ENCODE results near the gene CRYGB.
A peak's percentile ranks its signal among the peaks of the same experiment; 100 is the strongest.

Gene CRYGB

GRCh38 chr2:208146006-208146405, at the start of gene CRYGB:
Gene CRYGB, minus strand, starts transcription at chr2:208146158. Its CDS starts 38 bp downstream, at chr2:208146120.
- DNase-seq (ENCODE audit: low spot score), result no peak

GRCh38 chr2:208195531-208195930, 49.6 kb upstream of the CRYGB start:
- DNase-seq (ENCODE audit: low spot score), result no peak

- no peak for DNase-seq (ENCODE audit: low spot score)
Observed at GRCh38 chr2:208192611-208193236, 46.8 kb upstream of the CRYGB start.

GRCh38 chr2:208189810-208190503, 44.0 kb upstream of the CRYGB start, which contains the start of gene C2orf80:
Gene C2orf80, minus strand, starts transcription at chr2:208190030. Its CDS starts 3,044 bp downstream, at chr2:208186986.
- DNase-seq (ENCODE audit: low spot score), result no peak

GRCh38 chr2:208189069-208189809, 43.3 kb upstream of the CRYGB start:
- no peak for DNase-seq (ENCODE audit: low spot score)

GRCh38 chr2:208186893-208187292, 40.9 kb upstream of the CRYGB start:
- no peak for DNase-seq (ENCODE audit: low spot score)

GRCh38 chr2:208186465-208186864, 40.5 kb upstream of the CRYGB start:
- no peak for DNase-seq (ENCODE audit: low spot score)

- no peak for DNase-seq (ENCODE audit: low spot score)
Observed at GRCh38 chr2:208183972-208184705, 38.2 kb upstream of the CRYGB start.

GRCh38 chr2:208183526-208183925, 37.6 kb upstream of the CRYGB start:
- DNase-seq (ENCODE audit: low spot score), result no peak

- no peak for DNase-seq (ENCODE audit: low spot score)
Observed at GRCh38 chr2:208182835-208183234, 36.9 kb upstream of the CRYGB start.

GRCh38 chr2:208179028-208179609, 33.2 kb upstream of the CRYGB start:
- no peak for DNase-seq (ENCODE audit: low spot score)

- no peak for DNase-seq (ENCODE audit: low spot score)
Observed at GRCh38 chr2:208175840-208176153, 29.8 kb upstream of the CRYGB start.

GRCh38 chr2:208175069-208175839, 29.3 kb upstream of the CRYGB start:
- DNase-seq (ENCODE audit: low spot score), result peak; percentile 82

- DNase-seq (ENCODE audit: low spot score), result no peak
Observed at GRCh38 chr2:208174144-208174543, 28.2 kb upstream of the CRYGB start.

GRCh38 chr2:208172125-208172524, 26.2 kb upstream of the CRYGB start:
- no peak for DNase-seq (ENCODE audit: low spot score)

- no peak for DNase-seq (ENCODE audit: low spot score)
Observed at GRCh38 chr2:208164951-208165755, 19.2 kb upstream of the CRYGB start.

- no peak for DNase-seq (ENCODE audit: low spot score)
Observed at GRCh38 chr2:208163489-208163888, 17.5 kb upstream of the CRYGB start, which contains the start of gene CRYGA. Gene CRYGA, minus strand, starts transcription at chr2:208163589. Its CDS starts 33 bp downstream, at chr2:208163556.

- no peak for DNase-seq (ENCODE audit: low spot score)
Observed at GRCh38 chr2:208156439-208156838, 10.5 kb upstream of the CRYGB start.

- no peak for DNase-seq (ENCODE audit: low spot score)
Observed at GRCh38 chr2:208153156-208153555, 7.2 kb upstream of the CRYGB start.

- DNase-seq (ENCODE audit: low spot score), result no peak
Observed at GRCh38 chr2:208150956-208151355, 5.0 kb upstream of the CRYGB start.
